Measurements from ENCODE around the gene SULT1E1.
A peak's percentile ranks its signal among the peaks of the same experiment; 100 is the strongest.

The SULT1E1 gene

GRCh38 chr4:69860052-69860451 lies at the start of gene SULT1E1:
Gene SULT1E1, minus strand, starts transcription at chr4:69860145. Its CDS starts 2,501 bp downstream, at chr4:69857644.
- DNase-seq = no peak

- no peak for DNase-seq
These were observed 49.2 kb upstream of the SULT1E1 start for GRCh38 chr4:69909195-69909594.

GRCh38 chr4:69907151-69907550 lies 47.2 kb upstream of the SULT1E1 start:
- no peak for DNase-seq

GRCh38 chr4:69896530-69897116 lies 36.7 kb upstream of the SULT1E1 start:
- DNase-seq = no peak

- no peak for DNase-seq
These were observed 34.8 kb upstream of the SULT1E1 start for GRCh38 chr4:69894721-69895120.

GRCh38 chr4:69894186-69894585 lies 34.2 kb upstream of the SULT1E1 start:
- no peak for DNase-seq

- peak; percentile 6 for DNase-seq
These were observed 28.4 kb upstream of the SULT1E1 start for GRCh38 chr4:69888336-69888735.

- DNase-seq = no peak
These were observed 22.2 kb upstream of the SULT1E1 start for GRCh38 chr4:69882150-69882549.

GRCh38 chr4:69881173-69881773 lies 21.3 kb upstream of the SULT1E1 start:
- DNase-seq = peak; percentile 27

GRCh38 chr4:69878250-69878649 lies 18.3 kb upstream of the SULT1E1 start:
- no peak for DNase-seq

- DNase-seq = no peak
These were observed 17.5 kb upstream of the SULT1E1 start for GRCh38 chr4:69877453-69877852.

GRCh38 chr4:69876071-69876470 lies 16.1 kb upstream of the SULT1E1 start:
- DNase-seq = no peak

- DNase-seq = no peak
These were observed 15.6 kb upstream of the SULT1E1 start for GRCh38 chr4:69875576-69875975.

GRCh38 chr4:69874507-69874906 lies 14.6 kb upstream of the SULT1E1 start:
- no peak for DNase-seq

- no peak for DNase-seq
These were observed 1.8 kb upstream of the SULT1E1 start for GRCh38 chr4:69861756-69862155.

GRCh38 chr4:69860521-69861298 lies 765 bp upstream of the SULT1E1 start:
- no peak for DNase-seq

- no peak for DNase-seq
These were observed 732 bp downstream of the SULT1E1 start for GRCh38 chr4:69859140-69859685.

- no peak for DNase-seq
These were observed 1.3 kb downstream of the SULT1E1 start for GRCh38 chr4:69858690-69859089.

- no peak for DNase-seq
These were observed 4.1 kb downstream of the SULT1E1 start for GRCh38 chr4:69855822-69856221.

GRCh38 chr4:69849969-69850368 lies 10.0 kb downstream of the SULT1E1 start:
- peak; percentile 40 for DNase-seq

GRCh38 chr4:69849297-69849696 lies 10.6 kb downstream of the SULT1E1 start:
- DNase-seq = no peak

- peak; percentile 3 for DNase-seq
These were observed 11.9 kb downstream of the SULT1E1 start for GRCh38 chr4:69848028-69848427.

- DNase-seq = peak; percentile 17
These were observed 16.0 kb downstream of the SULT1E1 start for GRCh38 chr4:69843932-69844331.

GRCh38 chr4:69843301-69843700 lies 16.6 kb downstream of the SULT1E1 start:
- DNase-seq = no peak

Measured in activated CD4-positive, alpha-beta T cell treated with anti-CD3 and anti-CD28 coated beads, Interleukin-10, Interleukin-2, amounts not matched to agents 100 ng/mL and 50 ng/mL, durations not matched to agents 16 hours and 8 hours (primary cell).